ENCODE results near the gene AP4B1. TPM values are rescaled to one million over a fixed set of nuclear protein-coding genes. Genes with fewer than 3 reads are reported as not detected.

Gene AP4B1
- total RNA-seq, 1 donor from 2014 or later = 16.3 TPM

GRCh38 chr1:113846391-113847035, 58.1 kb downstream of the AP4B1 start:
- Histone ChIP-seq H3K36me3 (peaks cover 3% of the 10 kb centered on the region), H3K27me3 (ENCODE audit: low read depth) (no peaks in the 10 kb centered on the region), H3K4me3 (no peak overlapping the region), H3K9me3 (no peaks in the 10 kb centered on the region), H3K27ac (no peak overlapping the region), H3K4me1 (no peaks in the 10 kb centered on the region)
- TF ChIP-seq, protein P1, sequence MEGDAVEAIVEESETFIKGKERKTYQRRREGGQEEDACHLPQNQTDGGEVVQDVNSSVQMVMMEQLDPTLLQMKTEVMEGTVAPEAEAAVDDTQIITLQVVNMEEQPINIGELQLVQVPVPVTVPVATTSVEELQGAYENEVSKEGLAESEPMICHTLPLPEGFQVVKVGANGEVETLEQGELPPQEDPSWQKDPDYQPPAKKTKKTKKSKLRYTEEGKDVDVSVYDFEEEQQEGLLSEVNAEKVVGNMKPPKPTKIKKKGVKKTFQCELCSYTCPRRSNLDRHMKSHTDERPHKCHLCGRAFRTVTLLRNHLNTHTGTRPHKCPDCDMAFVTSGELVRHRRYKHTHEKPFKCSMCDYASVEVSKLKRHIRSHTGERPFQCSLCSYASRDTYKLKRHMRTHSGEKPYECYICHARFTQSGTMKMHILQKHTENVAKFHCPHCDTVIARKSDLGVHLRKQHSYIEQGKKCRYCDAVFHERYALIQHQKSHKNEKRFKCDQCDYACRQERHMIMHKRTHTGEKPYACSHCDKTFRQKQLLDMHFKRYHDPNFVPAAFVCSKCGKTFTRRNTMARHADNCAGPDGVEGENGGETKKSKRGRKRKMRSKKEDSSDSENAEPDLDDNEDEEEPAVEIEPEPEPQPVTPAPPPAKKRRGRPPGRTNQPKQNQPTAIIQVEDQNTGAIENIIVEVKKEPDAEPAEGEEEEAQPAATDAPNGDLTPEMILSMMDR (IDR thresholded peaks at IDR 0.05) = no peak
- ATAC-seq (no peak), DNase-seq (no peak)
- intact Hi-C loops (cut with DNase I) = no loop called here

Other genes with a start within 250 kb of the AP4B1 start
- gene PHTF1, start 145.3 kb downstream of the AP4B1 start, total RNA-seq = 18.3 TPM
- gene RSBN1, start 92.3 kb downstream of the AP4B1 start, total RNA-seq = 21.0 TPM
- gene PTPN22, start 33.1 kb downstream of the AP4B1 start, total RNA-seq = 14.1 TPM
- 1.3 TPM for gene BCL2L15, start 17.2 kb downstream of the AP4B1 start, total RNA-seq
- 8.3 TPM for gene DCLRE1B, start 527 bp upstream of the AP4B1 start, total RNA-seq
- 95.0 TPM for gene HIPK1, start 24.5 kb upstream of the AP4B1 start, total RNA-seq
- 38.9 TPM for gene OLFML3, start 74.7 kb upstream of the AP4B1 start, total RNA-seq
- gene SYT6, start 249.1 kb upstream of the AP4B1 start, total RNA-seq = not detected

All from lower lobe of right lung (tissue), 2 donors.